K562 (cell line): Measurements from ENCODE around the gene INPP5E. TPM values are rescaled to one million over a fixed set of nuclear protein-coding genes. Genes with fewer than 3 reads are reported as not detected.

Experiments used
- ATAC-seq: fragments of 200-7000 bp; cut with Tn5 transposase; 3 replicates; pipeline ENCODE4 v1.9.1; 2020; ENCODE audit warnings: moderate library complexity
- BruUV-seq: library from RNA; stranded (reverse); fragments of 400-500 nt; replicated peaks from 2 replicates; lab custom pipeline; 2021; lab: Mats Ljungman, UMichigan
- CTCF ChIA-PET: fragments of 300-600 bp; formaldehyde crosslinking; extraction: SDS; loops from one replicate; lab custom pipeline; 2021; ENCODE audit warnings: low intra/inter-chr PET ratio; lab: Yijun Ruan, JAX
- POLR2A ChIA-PET: fragments of 300-600, 350-650 bp; sonication (Branson Sonifier 250); formaldehyde crosslinking; extraction: SDS; loops from one replicate; lab custom pipeline; 2021; ENCODE audit warnings: antibody characterized with exemption, inconsistent platforms; lab: Yijun Ruan, JAX
- DNase-seq, 4 experiments: peaks; one replicate each; pipeline versions ENCODE4 v3.0.0 to v3.0.0-alpha.2; 2011 to 2018; ENCODE audit warnings: low spot score in 3 of 4, mixed read lengths in 3 of 4; ENCODE audit errors: extremely low read depth in 1 of 4
- FAIRE-seq: peaks from 2 replicates; lab custom pipeline; 2011; peaks lifted over from hg19 to GRCh38; lab: Jason Lieb, UNC
- H2AFZ ChIP-seq: 2 replicates; pipeline ENCODE4 v1.6.0; 2011; ENCODE audit warnings: low read depth, low read length, control low read depth, inconsistent platforms
- H3K27ac ChIP-seq: fragments of 200-600 bp; 3 replicates; pipeline ENCODE4 v1.8.0; 2011; ENCODE audit warnings: low read depth, mild to moderate bottlenecking, control low read depth, inconsistent platforms, low read length, moderate library complexity, mixed read lengths; ENCODE audit errors: extremely low read depth
- H3K27me3 ChIP-seq, 2 experiments: fragments of 300-600 bp in 1 of 2; 2 replicates in 1 of 2; 3 replicates in 1 of 2; pipeline versions ENCODE4 v1.6.0 to v1.8.0; 2011; ENCODE audit warnings: inconsistent platforms in 2 of 2, low read length in 2 of 2, mild to moderate bottlenecking in 1 of 2, mixed read lengths in 1 of 2, moderate library complexity in 1 of 2; ENCODE audit not compliant: control insufficient read depth in 2 of 2, insufficient read depth in 2 of 2
- H3K36me3 ChIP-seq: fragments of 300-600 bp; 3 replicates; pipeline ENCODE4 v1.8.0; 2011; ENCODE audit warnings: mild to moderate bottlenecking, low read length, inconsistent platforms; ENCODE audit not compliant: control insufficient read depth, insufficient read depth
- H3K4me1 ChIP-seq, 2 experiments: fragments of 200-600 bp in 1 of 2; replicated peaks in 1 of 2; 2 replicates in 1 of 2; 3 replicates in 1 of 2; pipeline versions ENCODE4 v1.5.1 to v1.8.0; 2011; ENCODE audit warnings: inconsistent platforms in 2 of 2, low read length in 2 of 2, mild to moderate bottlenecking in 1 of 2, mixed read lengths in 1 of 2, moderate library complexity in 1 of 2; ENCODE audit not compliant: control insufficient read depth in 2 of 2, insufficient read depth in 2 of 2
- H3K4me2 ChIP-seq: 2 replicates; pipeline ENCODE4 v1.6.1; 2011; ENCODE audit warnings: low read length, control low read depth, inconsistent platforms, mixed read lengths; ENCODE audit not compliant: insufficient read depth
- H3K4me3 ChIP-seq: fragments of 200-600 bp; sonication (generic), shearing (Covaris generic); 2 replicates; pipeline ENCODE4 v1.5.1; 2016; ENCODE audit warnings: control low read depth, inconsistent platforms
- H3K79me2 ChIP-seq: fragments of 200-600 bp; 3 replicates; pipeline ENCODE4 v1.8.0; 2011; ENCODE audit warnings: low read length, inconsistent platforms; ENCODE audit not compliant: control insufficient read depth, insufficient read depth
- H3K9ac ChIP-seq, 2 experiments: 2 replicates each; pipeline versions ENCODE4 v1.6.0 to v1.6.1; 2011; ENCODE audit warnings: low read depth in 2 of 2, low read length in 2 of 2, control low read depth in 1 of 2, inconsistent platforms in 1 of 2, mild to moderate bottlenecking in 1 of 2, mixed read lengths in 1 of 2; ENCODE audit not compliant: insufficient read depth in 1 of 2
- H3K9me1 ChIP-seq: one replicate; pipeline ENCODE4 v1.6.0; 2011; ENCODE audit warnings: inconsistent platforms, mild to moderate bottlenecking, low read length, moderate library complexity; ENCODE audit not compliant: control insufficient read depth, insufficient read depth
- H3K9me3 ChIP-seq: replicated peaks from 2 replicates; pipeline ENCODE4 v1.5.1; 2011; ENCODE audit warnings: low read depth, low read length, inconsistent platforms; ENCODE audit not compliant: control insufficient read depth, insufficient read depth
- H4K20me1 ChIP-seq: replicated peaks from 2 replicates; pipeline ENCODE4 v1.6.1; 2011; ENCODE audit warnings: low read length, inconsistent platforms, mixed read lengths; ENCODE audit not compliant: control insufficient read depth, insufficient read depth
- ARID1B ChIP-seq: fragments of 450-650 bp; IDR thresholded peaks from 2 replicates; pipeline ENCODE4 v1.6.1; 2016; ENCODE audit warnings: antibody characterized with exemption, mild to moderate bottlenecking, inconsistent platforms
- BCL6 ChIP-seq: fragments of 250-450 bp; sonication (Bioruptor Pico); IDR thresholded peaks from 2 replicates; pipeline ENCODE4 v1.4.0; 2020
- CC2D1A ChIP-seq: fragments of 450-650 bp; IDR thresholded peaks from 2 replicates; pipeline ENCODE4 v1.6.1; 2017; ENCODE audit warnings: mild to moderate bottlenecking
- DEAF1 ChIP-seq: fragments of 450-650 bp; formaldehyde crosslinking; IDR thresholded peaks from 2 replicates; pipeline ENCODE4 v1.4.0; 2020; ENCODE audit warnings: mild to moderate bottlenecking, moderate library complexity
- HES1 ChIP-seq: fragments of 450-650 bp; IDR thresholded peaks from 2 replicates; pipeline ENCODE4 v1.6.1; 2016; ENCODE audit warnings: low read depth, mild to moderate bottlenecking, moderate library complexity
- HEY1 ChIP-seq: fragments of 250-450 bp; sonication (Bioruptor Pico); IDR thresholded peaks from 2 replicates; pipeline ENCODE4 v1.5.0; 2020; ENCODE audit warnings: mild to moderate bottlenecking, moderate library complexity, borderline replicate concordance
- L3MBTL2 ChIP-seq: fragments of 450-650 bp; IDR thresholded peaks from 2 replicates; pipeline ENCODE4 v1.6.1; 2016; ENCODE audit warnings: mild to moderate bottlenecking, moderate library complexity
- LCOR ChIP-seq: sonication (generic); formaldehyde crosslinking; IDR thresholded peaks from 2 replicates; pipeline ENCODE4 v1.8.0; 2022; ENCODE audit warnings: mild to moderate bottlenecking, missing genetic modification reagents
- NR1H2 ChIP-seq: sonication (generic); formaldehyde crosslinking; IDR thresholded peaks from 2 replicates; pipeline ENCODE4 v1.4.0; 2020; ENCODE audit warnings: mild to moderate bottlenecking, missing genetic modification reagents
- PRPF4 ChIP-seq: fragments of 200-400 bp; formaldehyde crosslinking; IDR thresholded peaks from one replicate; pipeline ENCODE4 v1.6.1; 2017; ENCODE audit warnings: low read length, low read depth, mild to moderate bottlenecking; ENCODE audit not compliant: insufficient read depth, poor library complexity, severe bottlenecking
- SIN3A ChIP-seq, 2 experiments: fragments of 150-350 bp in 1 of 2; IDR thresholded peaks; 2 replicates each; pipeline ENCODE4 v1.6.1; 2011 to 2016; ENCODE audit warnings: borderline replicate concordance in 2 of 2, low read depth in 2 of 2, low read length in 2 of 2, mild to moderate bottlenecking in 2 of 2, moderate library complexity in 2 of 2; ENCODE audit not compliant: control insufficient read depth in 1 of 2
- SOX6 ChIP-seq: fragments of 450-650 bp; IDR thresholded peaks from 2 replicates; pipeline ENCODE4 v1.6.1; 2014; ENCODE audit warnings: mild to moderate bottlenecking
- STAT5B ChIP-seq: fragments of 250-450 bp; sonication (Bioruptor Pico); IDR thresholded peaks from 2 replicates; pipeline ENCODE4 v1.8.0; 2021; ENCODE audit warnings: mild to moderate bottlenecking, inconsistent platforms
- TEAD4 ChIP-seq, 2 experiments: sonication (generic) in 1 of 2; formaldehyde crosslinking in 1 of 2; IDR thresholded peaks; 2 replicates each; pipeline versions ENCODE4 v1.6.1 to v1.8.0; 2012 to 2022; ENCODE audit warnings: borderline replicate concordance in 1 of 2, inconsistent platforms in 1 of 2, low read length in 1 of 2, mild to moderate bottlenecking in 1 of 2, missing genetic modification reagents in 1 of 2
- TGIF2 ChIP-seq: sonication (generic); formaldehyde crosslinking; IDR thresholded peaks from 2 replicates; pipeline ENCODE4 v1.8.1; 2022; ENCODE audit warnings: mild to moderate bottlenecking, missing genetic modification reagents, moderate library complexity
- ZNF232 ChIP-seq: sonication (generic); formaldehyde crosslinking; IDR thresholded peaks from 2 replicates; pipeline ENCODE4 v1.8.0; 2022; ENCODE audit warnings: mild to moderate bottlenecking, missing genetic modification reagents
- WGBS: fragments of 100-300 bp; shearing (Covaris generic); methylation state at CpG from one replicate; pipeline ENCODE4 v1.1.6; 2016; ENCODE audit warnings: low coverage, mixed read lengths; ENCODE audit not compliant: insufficient coverage; ENCODE audit errors: missing lambda C conversion rate; 5-methylcytosine and 5-hydroxymethylcytosine counted together
- in situ Hi-C: fragments of 300-500 bp; cut with MboI; formaldehyde crosslinking; loops from 4 replicates; pipeline ENCODE4 v1.15.0; 2018; ENCODE audit warnings: inconsistent platforms, mixed read lengths
- intact Hi-C: fragments of 100-400 bp; cut with micrococcal nuclease; formaldehyde crosslinking; loops from 2 replicates; pipeline ENCODE4 v1.14.2; 2022
- polyA plus RNA-seq, 8 experiments: library from polyadenylated mRNA; depleted of rRNA in 4 of 8; stranded (reverse) in 5 of 8; unstranded in 3 of 8; fragments of >200 nt; fragmentation: Nextera tagmentation in 2 of 8; fragmentation: Illumina TruSeq in 1 of 8; extraction: Ambion mirVana in 2 of 8; extraction: Trizol in 1 of 8; gene quantifications; 2 replicates each; pipeline versions ENCODE4 v1.2.1 to v1.2.3, GENCODE V29; 2011 to 2014; ENCODE audit warnings: inconsistent platforms in 1 of 8, missing spikeins in 1 of 8
- total RNA-seq, 7 experiments: library from RNA; depleted of rRNA in 6 of 7; stranded (reverse); fragments of >200 nt in 6 of 7; fragmentation: Illumina TruSeq in 2 of 7; extraction: Trizol in 2 of 7; gene quantifications; 2 replicates each; pipeline versions ENCODE4 v1.2.1 to v1.2.3, GENCODE V29; 2011 to 2021; ENCODE audit warnings: low replicate concordance in 1 of 7
- TF ChIP-seq, protein P1 (sequence below): fragments of 250-450 bp; sonication (Bioruptor Pico); IDR thresholded peaks from 2 replicates; pipeline ENCODE4 v1.8.0; 2021; ENCODE audit warnings: borderline replicate concordance, mild to moderate bottlenecking, moderate library complexity; ENCODE audit not compliant: poor library complexity, severe bottlenecking

Gene INPP5E
- total and polyA plus RNA-seq, 9 of the 15 experiments (the other 6 are each of a cell fraction or from before 2014, with no cell fraction given): 0.38 to 17.4 (median 4.9) TPM

DNA sequence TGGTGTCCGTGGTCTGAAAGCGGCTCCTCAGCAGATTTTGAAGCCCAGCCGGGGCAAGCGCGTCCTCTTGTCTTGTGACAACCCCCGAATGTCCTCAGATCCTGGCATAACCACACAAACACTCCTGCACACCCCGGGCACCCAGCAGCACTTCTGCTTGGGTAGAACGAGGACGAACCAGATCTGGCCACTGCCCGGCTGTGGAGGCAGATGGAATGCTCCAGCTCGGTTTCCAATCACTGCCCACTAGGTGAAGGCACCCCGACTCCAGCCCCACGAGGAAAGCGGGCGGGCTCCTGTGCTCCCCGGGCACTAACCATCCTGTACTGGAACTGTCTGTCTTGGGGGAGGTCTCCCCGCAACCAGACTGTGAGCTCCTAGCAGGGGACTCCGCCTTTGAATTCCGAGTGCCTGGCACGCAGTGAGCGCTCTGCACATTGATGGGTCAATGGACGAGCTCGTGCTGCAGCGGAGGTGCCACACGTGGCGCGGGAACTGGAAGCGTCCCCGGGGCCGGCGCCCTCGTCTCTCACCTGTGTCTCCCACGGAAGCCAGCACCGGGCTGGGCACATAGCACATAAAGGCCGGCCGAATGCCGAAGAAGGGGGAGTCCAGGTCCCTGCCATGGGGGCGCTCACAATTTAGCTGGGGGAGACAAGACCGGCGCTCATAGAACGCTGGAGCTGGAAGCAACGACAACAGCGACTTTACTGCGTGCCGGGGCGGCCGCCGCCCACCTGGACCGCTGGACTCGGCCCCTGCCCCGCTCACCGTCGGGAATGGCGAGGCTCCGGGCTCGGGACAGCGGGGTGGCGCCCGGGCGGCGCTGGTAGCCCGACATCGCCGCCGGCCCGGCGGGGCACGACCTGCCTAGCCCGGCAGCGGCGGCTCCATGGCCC, 29.8 kb downstream of the INPP5E start:
- peaks cover 16 to 35% of the 10 kb centered on the region in 2 experiments; a peak in 4 of 5 replicates for H3K4me1 ChIP-seq
- TF ChIP-seq SIN3A (IDR thresholded peaks at IDR 0.05; ENCODE audit: borderline replicate concordance in 2 of 2, control insufficient read depth in 1 of 2, low read depth in 2 of 2, low read length in 2 of 2): peak; percentile 22 to 33; a peak in 1 of 4 replicates
- TF ChIP-seq PRPF4: no peak
- 0 out of 2 replicates have a peak, but pooled peaks have one; percentile 22 for TF ChIP-seq TGIF2 (CRISPR knock-in tag)
- TF ChIP-seq HES1: no peak
- TF ChIP-seq CC2D1A: no peak
- no peak for TF ChIP-seq STAT5B (CRISPR knock-in tag)
- TF ChIP-seq NR1H2 (CRISPR knock-in tag): no peak
- TF ChIP-seq TEAD4 (IDR thresholded peaks at IDR 0.05; ENCODE audit: low read length): no peak
- TF ChIP-seq TEAD4 (CRISPR knock-in tag; IDR thresholded peaks at IDR 0.05; ENCODE audit: borderline replicate concordance): 0 out of 2 replicates have a peak, but pooled peaks have one; percentile 56
- peak; percentile 85 for TF ChIP-seq L3MBTL2
- 0 out of 2 replicates have a peak, but pooled peaks have one; percentile 10 for TF ChIP-seq ZNF232
- TF ChIP-seq DEAF1: no peak
- TF ChIP-seq, protein P1, sequence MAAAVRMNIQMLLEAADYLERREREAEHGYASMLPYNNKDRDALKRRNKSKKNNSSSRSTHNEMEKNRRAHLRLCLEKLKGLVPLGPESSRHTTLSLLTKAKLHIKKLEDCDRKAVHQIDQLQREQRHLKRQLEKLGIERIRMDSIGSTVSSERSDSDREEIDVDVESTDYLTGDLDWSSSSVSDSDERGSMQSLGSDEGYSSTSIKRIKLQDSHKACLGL (CRISPR knock-in tag): no peak
- TF ChIP-seq SOX6: no peak
- no peak for TF ChIP-seq LCOR (CRISPR knock-in tag)
- TF ChIP-seq BCL6 (CRISPR knock-in tag): no peak
- no peak for TF ChIP-seq HEY1 (CRISPR knock-in tag)
- no peak for TF ChIP-seq ARID1B

More for the DNA sequence above, 29.8 kb downstream of the INPP5E start:
- H3K36me3 ChIP-seq: peaks cover 76% of the 10 kb centered on the region
- H3K9ac ChIP-seq: peak overlapping the region; percentile 96 to 99
- peak overlapping the region; percentile 94 for H3K27ac ChIP-seq
- FAIRE-seq (peak; percentile 26), DNase-seq (peak in 2 of 4 experiments; percentile 32 to 44), ATAC-seq (peak; percentile 47)
- no peaks in the 10 kb centered on the region for H3K27me3 ChIP-seq
- no peaks in the 10 kb centered on the region for H3K9me3 ChIP-seq
- no peaks in the 10 kb centered on the region; the same call in none of the 2 replicates for H4K20me1 ChIP-seq
- H3K4me3 ChIP-seq: peak overlapping the region; percentile 82
- ChIA-PET CTCF (interaction anchor here (0.7 kb wide), 1 partner anchor 62 kb away, joined by 3 read pairs; no protein-coding TSS in a partner anchor), POLR2A (interaction anchor here (0.7 to 2.7 kb wide), 13 partner anchors 8 to 243 kb away, joined by 3 to 9 read pairs (median 6); partner anchors contain the start of genes CARD9 and INPP5E)
- intact Hi-C loops: no loop called here
- TSS peak; percentile 69 for BruUV-seq
- peak overlapping the region; percentile 48 for H2AFZ ChIP-seq
- WGBS: 1% methylated on average over 42 of the region's 71 CpGs
- in situ Hi-C loops: no loop called here
- no peaks in the 10 kb centered on the region for H3K9me1 ChIP-seq
- peak overlapping the region; percentile 92 for H3K4me2 ChIP-seq
- peaks cover 72% of the 10 kb centered on the region for H3K79me2 ChIP-seq
